Transverse colon (tissue), 4 donors: Measurements from ENCODE around the gene RAI1. TPM values are rescaled to one million over a fixed set of nuclear protein-coding genes. Genes with fewer than 3 reads are reported as not detected.
"Not testable (repeated sequence)": the region's sequence is repeated elsewhere in the genome, so short reads cannot be mapped to it uniquely, and the experiment has no call there.

Experiments
- DNase-seq: peaks from one replicate; pipeline ENCODE4 v3.0.0-alpha.2; 2019
- H3K27ac ChIP-seq, 4 donors: fragments of 200-600 bp; sonication (generic); 2 replicates each; pipeline ENCODE4 v1.5.1; 2016 to 2018; ENCODE audit warnings: inconsistent platforms in 4 of 4
- H3K27me3 ChIP-seq: fragments of 200-600 bp; sonication (generic); 2 replicates; pipeline ENCODE4 v1.5.1; 2017; ENCODE audit warnings: inconsistent platforms
- H3K36me3 ChIP-seq, 4 donors: fragments of 200-600 bp; sonication (generic); 2 replicates each; pipeline ENCODE4 v1.5.1; 2017 to 2019; ENCODE audit warnings: inconsistent platforms in 4 of 4
- H3K4me1 ChIP-seq, 4 donors: fragments of 200-600 bp; sonication (generic); 2 replicates each; pipeline ENCODE4 v1.5.1; 2017 to 2020; ENCODE audit warnings: inconsistent platforms in 4 of 4
- H3K4me3 ChIP-seq, 4 donors: fragments of 200-600 bp; sonication (generic); 1 replicate in 1 of 4; 2 replicates in 3 of 4; pipeline versions ENCODE4 v1.5.1 to v1.6.1; 2017 to 2019; ENCODE audit warnings: inconsistent platforms in 4 of 4
- H3K9me3 ChIP-seq, 2 donors: fragments of 200-600 bp; sonication (generic); 2 replicates each; pipeline ENCODE4 v1.5.1; 2017 to 2019; ENCODE audit warnings: inconsistent platforms in 2 of 2
- EP300 ChIP-seq: sonication (generic); formaldehyde crosslinking; IDR thresholded peaks from one replicate; pipeline ENCODE4 v1.6.1; 2017; ENCODE audit warnings: antibody characterized with exemption, low read depth
- POLR2A ChIP-seq: fragments of 450-650 bp; IDR thresholded peaks from one replicate; pipeline ENCODE4 v1.6.1; 2016; ENCODE audit warnings: antibody characterized with exemption, mild to moderate bottlenecking, moderate library complexity
- POLR2AphosphoS5 ChIP-seq, 3 donors: sonication (generic); formaldehyde crosslinking; IDR thresholded peaks; one replicate each; pipeline ENCODE4 v1.6.1; 2016; ENCODE audit warnings: antibody characterized with exemption in 3 of 3
- WGBS, 2 donors: methylation state at CpG; one replicate each; pipeline ENCODE4 v1.1.5; 2018; ENCODE audit warnings: low coverage in 1 of 2; 5-methylcytosine and 5-hydroxymethylcytosine counted together
- in situ Hi-C, 4 donors: fragments of 200-750 bp; cut with MboI; loops; one replicate each; pipeline versions ENCODE4 v1.15.0 to v1.15.1; 2017; ENCODE audit warnings: low sequenced_read_pairs in 3 of 4, low pct_ligation_motif_present in 1 of 4, low pct_unique_long_range_greater_than_20kb in 1 of 4
- intact Hi-C: fragments of 100-400 bp; cut with DNase I; formaldehyde crosslinking; loops from one replicate; pipeline ENCODE4 v1.15.1; 2023; ENCODE audit warnings: low total_unique reads
- total RNA-seq, 4 donors: library from RNA; depleted of rRNA; stranded (reverse); fragments of >200 nt; gene quantifications; one replicate each; pipeline ENCODE4 v1.1.0, GENCODE V29; 2016
- TF ChIP-seq, protein P1 (sequence below), 5 experiments: fragments of 200-600 bp in 3 of 5; fragments of 450-650 bp in 2 of 5; sonication (generic) in 3 of 5; IDR thresholded peaks; 1 replicate in 2 of 5; 2 replicates in 3 of 5; pipeline ENCODE4 v1.5.1; 2016 to 2017; ENCODE audit warnings: antibody characterized with exemption in 5 of 5, inconsistent platforms in 3 of 5, mild to moderate bottlenecking in 2 of 5, moderate library complexity in 1 of 5

RAI1 gene, protein sequence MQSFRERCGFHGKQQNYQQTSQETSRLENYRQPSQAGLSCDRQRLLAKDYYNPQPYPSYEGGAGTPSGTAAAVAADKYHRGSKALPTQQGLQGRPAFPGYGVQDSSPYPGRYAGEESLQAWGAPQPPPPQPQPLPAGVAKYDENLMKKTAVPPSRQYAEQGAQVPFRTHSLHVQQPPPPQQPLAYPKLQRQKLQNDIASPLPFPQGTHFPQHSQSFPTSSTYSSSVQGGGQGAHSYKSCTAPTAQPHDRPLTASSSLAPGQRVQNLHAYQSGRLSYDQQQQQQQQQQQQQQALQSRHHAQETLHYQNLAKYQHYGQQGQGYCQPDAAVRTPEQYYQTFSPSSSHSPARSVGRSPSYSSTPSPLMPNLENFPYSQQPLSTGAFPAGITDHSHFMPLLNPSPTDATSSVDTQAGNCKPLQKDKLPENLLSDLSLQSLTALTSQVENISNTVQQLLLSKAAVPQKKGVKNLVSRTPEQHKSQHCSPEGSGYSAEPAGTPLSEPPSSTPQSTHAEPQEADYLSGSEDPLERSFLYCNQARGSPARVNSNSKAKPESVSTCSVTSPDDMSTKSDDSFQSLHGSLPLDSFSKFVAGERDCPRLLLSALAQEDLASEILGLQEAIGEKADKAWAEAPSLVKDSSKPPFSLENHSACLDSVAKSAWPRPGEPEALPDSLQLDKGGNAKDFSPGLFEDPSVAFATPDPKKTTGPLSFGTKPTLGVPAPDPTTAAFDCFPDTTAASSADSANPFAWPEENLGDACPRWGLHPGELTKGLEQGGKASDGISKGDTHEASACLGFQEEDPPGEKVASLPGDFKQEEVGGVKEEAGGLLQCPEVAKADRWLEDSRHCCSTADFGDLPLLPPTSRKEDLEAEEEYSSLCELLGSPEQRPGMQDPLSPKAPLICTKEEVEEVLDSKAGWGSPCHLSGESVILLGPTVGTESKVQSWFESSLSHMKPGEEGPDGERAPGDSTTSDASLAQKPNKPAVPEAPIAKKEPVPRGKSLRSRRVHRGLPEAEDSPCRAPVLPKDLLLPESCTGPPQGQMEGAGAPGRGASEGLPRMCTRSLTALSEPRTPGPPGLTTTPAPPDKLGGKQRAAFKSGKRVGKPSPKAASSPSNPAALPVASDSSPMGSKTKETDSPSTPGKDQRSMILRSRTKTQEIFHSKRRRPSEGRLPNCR (N-terminal part only)
- total RNA-seq, result 100 to 1,000 TPM in 1 of 4 donors, 10 to 100 TPM in 3; 14.1 to 163 (median 34.6) TPM

DNA sequence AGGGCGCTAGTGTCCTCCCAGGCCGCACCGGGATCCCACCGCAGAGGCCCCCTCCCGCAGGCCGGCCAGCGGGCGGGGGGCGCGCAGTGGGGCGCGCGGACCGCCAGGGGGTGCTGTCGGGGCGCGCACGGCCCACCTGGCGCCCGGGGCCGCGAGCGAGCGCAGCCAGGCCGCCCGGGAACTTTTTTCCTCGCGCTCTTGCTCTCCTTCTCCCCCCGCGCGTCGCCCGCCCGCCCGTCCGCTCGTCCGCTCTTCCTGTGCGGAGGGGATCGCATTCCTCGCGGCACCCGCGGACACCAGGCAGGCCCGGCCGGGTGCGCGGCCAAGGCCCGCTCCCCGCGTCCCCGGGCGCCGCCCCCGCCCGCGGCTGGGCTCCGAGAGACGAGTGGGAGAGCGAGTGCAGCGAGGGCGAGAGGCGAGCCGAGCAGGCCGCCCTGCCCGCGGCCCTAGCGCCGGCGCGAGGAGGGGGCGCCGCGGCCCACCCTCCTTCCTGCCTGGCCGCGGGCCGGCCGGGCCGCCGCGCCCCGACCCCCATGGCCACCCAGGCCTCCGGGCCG, at the start of gene RAI1:
Gene RAI1, plus strand, starts transcription at position 272 of the 557 bp plus-strand sequence. CDS start 111,491 bp downstream, outside the sequence.
- Histone ChIP-seq H3K9me3 (no peaks in the 10 kb centered on the region), H3K27me3 (no peaks in the 10 kb centered on the region), H3K4me3 (peak within 1 kb of the TSS; percentile 49 to 90 (median 74)), H3K27ac (peak within 1 kb of the TSS; percentile 89 to 98 (median 92)), H3K36me3 (no peaks in the 10 kb centered on the region), H3K4me1 (peaks cover 16 to 35% (median 25%) of the 10 kb centered on the region in 4 donors)
- in situ Hi-C loops, result loop anchor here (10.0 to 25.0 kb wide), 5 partner anchors 106 to 356 kb away; partner anchors contain the start of genes ATPAF2 (in 2 of the 4) and GID4 (in 2 of the 4)
- no peak for TF ChIP-seq POLR2A
- peak; percentile 24 to 75 (median 62) for TF ChIP-seq POLR2AphosphoS5 (IDR thresholded peaks at IDR 0.05)
- TF ChIP-seq, protein P1, sequence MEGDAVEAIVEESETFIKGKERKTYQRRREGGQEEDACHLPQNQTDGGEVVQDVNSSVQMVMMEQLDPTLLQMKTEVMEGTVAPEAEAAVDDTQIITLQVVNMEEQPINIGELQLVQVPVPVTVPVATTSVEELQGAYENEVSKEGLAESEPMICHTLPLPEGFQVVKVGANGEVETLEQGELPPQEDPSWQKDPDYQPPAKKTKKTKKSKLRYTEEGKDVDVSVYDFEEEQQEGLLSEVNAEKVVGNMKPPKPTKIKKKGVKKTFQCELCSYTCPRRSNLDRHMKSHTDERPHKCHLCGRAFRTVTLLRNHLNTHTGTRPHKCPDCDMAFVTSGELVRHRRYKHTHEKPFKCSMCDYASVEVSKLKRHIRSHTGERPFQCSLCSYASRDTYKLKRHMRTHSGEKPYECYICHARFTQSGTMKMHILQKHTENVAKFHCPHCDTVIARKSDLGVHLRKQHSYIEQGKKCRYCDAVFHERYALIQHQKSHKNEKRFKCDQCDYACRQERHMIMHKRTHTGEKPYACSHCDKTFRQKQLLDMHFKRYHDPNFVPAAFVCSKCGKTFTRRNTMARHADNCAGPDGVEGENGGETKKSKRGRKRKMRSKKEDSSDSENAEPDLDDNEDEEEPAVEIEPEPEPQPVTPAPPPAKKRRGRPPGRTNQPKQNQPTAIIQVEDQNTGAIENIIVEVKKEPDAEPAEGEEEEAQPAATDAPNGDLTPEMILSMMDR (IDR thresholded peaks at IDR 0.05), result peak in 4 of 5 experiments; percentile 42 to 74 (median 64)
- intact Hi-C loops, result loop anchor here (2.0 to 5.0 kb wide), 2 partner anchors 101 to 178 kb away; no protein-coding TSS in a partner anchor
- 0% methylated on average over 25 of the region's 84 CpGs; no CpG with 5 or more reads in 1 of the 2 donors for WGBS, 2 donors
- DNase-seq, result peak; percentile 80

DNA sequence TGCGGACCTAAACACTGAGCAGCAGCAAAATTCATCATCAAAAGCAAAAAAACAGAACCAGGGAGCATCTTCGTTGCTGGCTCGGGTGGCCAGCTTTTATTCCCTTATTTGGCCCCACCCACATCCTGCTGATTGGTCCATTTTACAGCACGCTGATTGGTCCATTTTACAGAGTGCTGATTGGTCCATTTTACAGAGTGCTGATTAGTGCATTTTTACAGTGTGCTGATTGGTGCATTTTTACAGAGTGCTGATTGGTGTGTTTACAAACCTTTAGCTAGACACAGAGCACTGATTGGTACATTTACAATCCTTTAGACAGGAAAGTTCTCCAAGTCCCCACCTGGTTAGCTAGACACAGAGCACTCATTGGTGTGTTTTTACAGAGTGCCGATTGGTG, 48.6 kb upstream of the RAI1 start:
- intact Hi-C loops, result loop anchor here (10.0 kb wide), 1 partner anchor 118 kb away; no protein-coding TSS in a partner anchor
- not testable (repeated sequence) for H3K9me3 ChIP-seq
- 64 to 83% methylated on average over 4 to 5 of the region's 5 CpGs for WGBS, 2 donors

DNA sequence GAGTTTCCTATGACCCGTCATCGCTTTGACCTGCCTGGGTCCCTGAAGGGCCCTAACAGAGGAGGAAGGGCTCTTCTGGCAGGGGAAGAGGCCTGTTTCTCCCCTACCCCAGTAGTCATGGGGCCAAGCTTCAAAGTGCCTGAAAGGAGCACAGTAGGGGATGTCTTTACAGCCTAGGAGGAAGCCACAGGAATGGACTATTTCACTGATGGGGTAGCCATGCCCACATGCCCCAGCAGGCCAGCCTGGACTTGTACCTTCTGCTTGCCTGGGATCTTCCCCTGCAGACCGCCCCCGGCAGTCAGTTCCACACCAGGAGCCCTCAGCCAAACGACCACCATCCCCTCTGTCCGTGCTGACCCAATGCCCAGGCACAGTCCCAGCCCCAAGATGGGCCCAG, 47.9 kb upstream of the RAI1 start:
- WGBS, 2 donors, result 85% methylated on average over 6 of the region's 6 CpGs; no CpG with 5 or more reads in 1 of the 2 donors
- Histone ChIP-seq H3K4me1 (no peaks in the 10 kb centered on the region), H3K9me3 (no peaks in the 10 kb centered on the region), H3K36me3 (no peaks in the 10 kb centered on the region), H3K4me3 (no peak overlapping the region), H3K27me3 (no peaks in the 10 kb centered on the region), H3K27ac (no peak overlapping the region)
- in situ Hi-C loops, result no loop called here
- DNase-seq, result no peak
- intact Hi-C loops, result loop anchor here (10.0 kb wide), 1 partner anchor 119 kb away; no protein-coding TSS in a partner anchor
- TF ChIP-seq POLR2AphosphoS5 (IDR thresholded peaks at IDR 0.05), result no peak
- TF ChIP-seq, protein P1 (IDR thresholded peaks at IDR 0.05), result no peak
- TF ChIP-seq EP300, result no peak
- TF ChIP-seq POLR2A, result no peak

More for the DNA sequence above, 48.6 kb upstream of the RAI1 start:
- H3K36me3 ChIP-seq, H3K27ac ChIP-seq, H3K27me3 ChIP-seq, H3K4me3 ChIP-seq, in situ Hi-C loops, DNase-seq, H3K4me1 ChIP-seq: not testable (repeated sequence)

DNA sequence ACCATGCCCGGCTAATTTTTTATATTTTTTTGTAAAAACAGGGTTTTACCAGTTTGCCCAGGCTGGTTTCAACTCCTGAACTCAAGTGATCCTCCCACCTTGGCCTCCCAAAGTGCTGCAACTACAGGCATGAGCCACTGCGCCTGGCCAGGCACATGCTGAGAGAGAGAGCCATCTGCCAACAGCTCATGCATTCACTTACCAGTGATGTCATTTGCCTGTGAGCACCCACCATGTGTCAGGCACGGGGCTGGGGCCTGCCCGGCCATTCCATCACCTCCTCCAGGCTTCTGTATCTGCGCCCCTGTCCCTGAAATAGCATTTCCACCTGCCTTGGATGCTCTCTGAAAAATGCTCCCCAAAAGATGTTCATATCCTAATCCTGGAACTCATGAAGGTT, 46.1 kb upstream of the RAI1 start:
- TF ChIP-seq, protein P1 (IDR thresholded peaks at IDR 0.05), result no peak
- TF ChIP-seq EP300 (no peak), POLR2AphosphoS5 (IDR thresholded peaks at IDR 0.05) (no peak), POLR2A (no peak)
- WGBS, 2 donors, result 80% methylated on average over 1 to 5 of the region's 5 CpGs
- in situ Hi-C loops, result no loop called here

DNA sequence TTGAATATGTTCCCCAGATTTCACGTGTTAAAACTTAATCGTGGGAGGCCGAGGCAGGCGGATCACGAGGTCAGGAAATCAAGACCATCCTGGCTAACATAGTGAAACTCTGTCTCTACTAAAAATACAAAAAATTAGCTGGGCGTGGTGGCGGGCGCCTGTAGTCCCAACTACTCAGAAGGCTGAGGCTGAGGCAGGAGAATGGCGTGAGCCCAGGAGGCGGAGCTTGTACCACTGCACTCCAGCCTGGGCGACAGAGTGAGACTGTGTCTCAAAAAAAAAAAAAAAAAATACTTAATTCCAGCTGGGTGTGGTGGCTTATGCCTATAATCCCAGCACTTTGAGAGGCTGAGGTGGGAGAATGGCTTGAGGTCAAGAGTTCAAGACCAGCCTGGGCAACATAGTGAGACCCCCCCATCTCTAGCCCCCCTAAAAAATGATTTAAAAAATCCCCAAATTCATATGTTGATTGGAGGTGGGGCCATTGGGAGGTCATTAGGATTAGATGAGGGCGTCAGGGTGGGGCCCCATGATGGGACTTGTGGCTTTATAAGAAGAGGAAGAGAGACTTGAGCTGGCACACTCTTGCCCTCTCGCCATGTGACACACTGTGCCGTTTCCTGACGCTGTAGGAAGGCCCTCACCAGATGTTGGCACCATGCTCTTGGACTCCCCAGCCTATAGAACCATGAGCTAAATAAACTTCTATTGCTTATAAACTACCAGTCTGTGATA, 45.6 kb upstream of the RAI1 start:
- H3K9me3 ChIP-seq, DNase-seq, in situ Hi-C loops, H3K4me1 ChIP-seq, H3K27me3 ChIP-seq, H3K27ac ChIP-seq, H3K4me3 ChIP-seq, H3K36me3 ChIP-seq: not testable (repeated sequence)
- 80 to 82% methylated on average over 11 to 15 of the region's 15 CpGs for WGBS, 2 donors
- intact Hi-C loops, result loop anchor here (10.0 kb wide), 1 partner anchor 121 kb away; no protein-coding TSS in a partner anchor

More for the DNA sequence above, 46.1 kb upstream of the RAI1 start:
- no peaks in the 10 kb centered on the region for H3K36me3 ChIP-seq
- DNase-seq, result no peak
- no peak overlapping the region for H3K4me3 ChIP-seq
- no peaks in the 10 kb centered on the region for H3K27me3 ChIP-seq
- H3K4me1 ChIP-seq, result no peaks in the 10 kb centered on the region
- no peaks in the 10 kb centered on the region for H3K9me3 ChIP-seq
- intact Hi-C loops, result loop anchor here (10.0 kb wide), 1 partner anchor 120 kb away; no protein-coding TSS in a partner anchor
- H3K27ac ChIP-seq, result no peak overlapping the region
